Stimulated activated CD4-positive, alpha-beta T cell treated with anti-CD3 and anti-CD28 coated beads, Interleukin-15, amount 100 ng/mL, for 1 hour (primary cell): ENCODE results near the gene CD2AP.
"Not testable (repeated sequence)": the region's sequence is repeated elsewhere in the genome, so short reads cannot be mapped to it uniquely, and the experiment has no call there.

Experiments used
- DNase-seq, 2 donors: peaks; one replicate each; pipeline ENCODE4 v3.0.0-alpha.2; 2020; ENCODE audit warnings: low read depth in 1 of 2, low spot score in 1 of 2

CD2AP gene

GRCh38 chr6:47477497-47478232 lies at the start of gene CD2AP:
CD2AP (plus strand) TSS chr6:47477789; CDS start chr6:47478245, 456 bp downstream.
- peak; percentile 77 to 83 for DNase-seq

GRCh38 chr6:47428288-47428687 lies 49.3 kb upstream of the CD2AP start:
- no peak for DNase-seq

- DNase-seq = no peak
These were observed 48.6 kb upstream of the CD2AP start for GRCh38 chr6:47428746-47429664.

- DNase-seq = no peak
These were observed 43.0 kb upstream of the CD2AP start for GRCh38 chr6:47434372-47435253.

GRCh38 chr6:47435254-47435612 lies 42.4 kb upstream of the CD2AP start:
- DNase-seq = no peak

GRCh38 chr6:47437592-47437991 lies 40.0 kb upstream of the CD2AP start:
- no peak for DNase-seq

GRCh38 chr6:47438481-47439347 lies 38.9 kb upstream of the CD2AP start:
- DNase-seq = no peak

- DNase-seq = no peak
These were observed 38.3 kb upstream of the CD2AP start for GRCh38 chr6:47439348-47439668.

- DNase-seq = no peak
These were observed 36.9 kb upstream of the CD2AP start for GRCh38 chr6:47440719-47441118.

- DNase-seq = not testable (repeated sequence)
These were observed 32.6 kb upstream of the CD2AP start for GRCh38 chr6:47444964-47445363.

GRCh38 chr6:47446669-47447330 lies 30.8 kb upstream of the CD2AP start:
- DNase-seq = no peak

GRCh38 chr6:47447722-47448121 lies 29.9 kb upstream of the CD2AP start:
- DNase-seq = no peak

- no peak for DNase-seq
These were observed 26.4 kb upstream of the CD2AP start for GRCh38 chr6:47451162-47451561.

GRCh38 chr6:47452899-47453298 lies 24.7 kb upstream of the CD2AP start:
- DNase-seq = no peak

- DNase-seq = no peak
These were observed 24.1 kb upstream of the CD2AP start for GRCh38 chr6:47453372-47453936.

GRCh38 chr6:47454713-47455396 lies 22.7 kb upstream of the CD2AP start:
- DNase-seq = no peak

- DNase-seq = no peak
These were observed 21.9 kb upstream of the CD2AP start for GRCh38 chr6:47455533-47456209.

- DNase-seq = no peak
These were observed 21.0 kb upstream of the CD2AP start for GRCh38 chr6:47456536-47456975.
